ENCODE measurements around the gene CDC7. TPM values are rescaled to one million over a fixed set of nuclear protein-coding genes. Genes with fewer than 3 reads are reported as not detected.

CDC7 gene
- polyA plus RNA-seq, 2 of the 4 experiments (the other 2 are of a cell fraction) = 10.1 to 16.8 TPM

DNA sequence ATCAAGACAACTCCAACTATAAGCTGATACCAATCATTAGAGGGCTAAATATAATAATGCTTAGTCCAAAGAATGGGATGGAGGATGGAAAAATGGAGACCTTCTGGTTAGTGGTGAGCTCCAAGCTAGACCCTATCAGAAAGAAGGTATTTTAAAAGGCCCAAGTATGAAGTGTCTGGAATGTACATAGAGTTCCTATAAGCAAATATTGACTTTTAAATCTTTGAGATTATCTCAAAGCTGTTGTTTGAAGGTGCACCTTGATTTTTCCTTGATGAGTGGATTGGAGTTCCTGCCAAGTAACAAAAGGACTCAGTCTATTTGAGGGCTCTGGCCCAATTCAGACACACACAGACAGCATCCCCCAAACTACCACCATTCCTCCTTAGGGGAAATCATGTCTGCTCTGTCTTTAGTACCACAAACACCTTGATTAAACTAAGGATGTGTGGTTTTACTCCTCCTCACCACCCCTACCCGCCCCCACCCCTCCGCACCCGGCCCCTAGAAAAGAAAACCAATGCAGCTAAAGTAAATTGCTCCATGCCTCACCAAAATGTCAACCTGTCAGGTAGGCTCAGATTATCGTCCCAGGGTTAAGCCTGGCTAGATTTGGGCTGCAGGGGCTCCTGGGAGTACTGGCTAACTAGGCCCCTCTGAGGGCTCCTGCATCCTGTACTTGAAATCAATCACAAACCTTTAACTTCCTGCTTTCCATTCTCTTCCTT, 59.4 kb downstream of the CDC7 start:
- Histone ChIP-seq H3K9me3 (0 out of 3 replicates have a peak, but pooled peaks cover 3% of the 10 kb centered on the region), H3K4me1 (peaks cover 22% of the 10 kb centered on the region; the same call in 2 of the 3 replicates), H3K27ac (no peak overlapping the region; a peak in 1 of 6 replicates), H3K4me3 (no peak overlapping the region), H3K4me2 (peak overlapping the region; percentile 11; the same call in 1 of the 3 replicates)
- DNase-seq (ENCODE audit: low read depth in 1 of 2, low spot score in 1 of 2) (no peak), FAIRE-seq (no peak), ATAC-seq (peak in 1 of 2 experiments; percentile 24; a peak in 1 of 6 replicates)
- 88% methylated on average over 1 of the region's 4 CpGs for WGBS (ENCODE audit: missing lambda C conversion rate)
- ChIA-PET CTCF (no interaction called here), POLR2A (interaction anchor here (0.7 kb wide), 1 partner anchor 11 kb away, joined by 3 read pairs; no protein-coding TSS in a partner anchor)
- TF ChIP-seq NPAS2 (CRISPR knock-in tag; IDR thresholded peaks at IDR 0.05; ENCODE audit: borderline replicate concordance) (no peak), KDM1A (IDR thresholded peaks at IDR 0.05; ENCODE audit: low read depth) (no peak), PHF8 (IDR thresholded peaks at IDR 0.05; ENCODE audit: borderline replicate concordance, low read depth) (no peak), FOSL2 (IDR thresholded peaks at IDR 0.05) (no peak), FOSL2 (CRISPR knock-in tag; IDR thresholded peaks at IDR 0.05) (no peak), POLR2AphosphoS2 (conservative IDR thresholded peaks at IDR 0.05; ENCODE audit: low read length) (no peak), NFE2L2 (conservative IDR thresholded peaks at IDR 0.05; ENCODE audit: low read length) (no peak), MAFK (IDR thresholded peaks at IDR 0.05; ENCODE audit: partially characterized antibody) (no peak), SREBF2 (IDR thresholded peaks at IDR 0.05) (no peak), JUNB (IDR thresholded peaks at IDR 0.05) (no peak), CHD2 (IDR thresholded peaks at IDR 0.05; ENCODE audit: low read length, partially characterized antibody) (no peak), ZNF302 (CRISPR knock-in tag; IDR thresholded peaks at IDR 0.05) (no peak), JUN (IDR thresholded peaks at IDR 0.05) (no peak)
- TF ChIP-seq, protein P1, sequence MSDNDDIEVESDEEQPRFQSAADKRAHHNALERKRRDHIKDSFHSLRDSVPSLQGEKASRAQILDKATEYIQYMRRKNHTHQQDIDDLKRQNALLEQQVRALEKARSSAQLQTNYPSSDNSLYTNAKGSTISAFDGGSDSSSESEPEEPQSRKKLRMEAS (IDR thresholded peaks at IDR 0.05) = no peak

DNA sequence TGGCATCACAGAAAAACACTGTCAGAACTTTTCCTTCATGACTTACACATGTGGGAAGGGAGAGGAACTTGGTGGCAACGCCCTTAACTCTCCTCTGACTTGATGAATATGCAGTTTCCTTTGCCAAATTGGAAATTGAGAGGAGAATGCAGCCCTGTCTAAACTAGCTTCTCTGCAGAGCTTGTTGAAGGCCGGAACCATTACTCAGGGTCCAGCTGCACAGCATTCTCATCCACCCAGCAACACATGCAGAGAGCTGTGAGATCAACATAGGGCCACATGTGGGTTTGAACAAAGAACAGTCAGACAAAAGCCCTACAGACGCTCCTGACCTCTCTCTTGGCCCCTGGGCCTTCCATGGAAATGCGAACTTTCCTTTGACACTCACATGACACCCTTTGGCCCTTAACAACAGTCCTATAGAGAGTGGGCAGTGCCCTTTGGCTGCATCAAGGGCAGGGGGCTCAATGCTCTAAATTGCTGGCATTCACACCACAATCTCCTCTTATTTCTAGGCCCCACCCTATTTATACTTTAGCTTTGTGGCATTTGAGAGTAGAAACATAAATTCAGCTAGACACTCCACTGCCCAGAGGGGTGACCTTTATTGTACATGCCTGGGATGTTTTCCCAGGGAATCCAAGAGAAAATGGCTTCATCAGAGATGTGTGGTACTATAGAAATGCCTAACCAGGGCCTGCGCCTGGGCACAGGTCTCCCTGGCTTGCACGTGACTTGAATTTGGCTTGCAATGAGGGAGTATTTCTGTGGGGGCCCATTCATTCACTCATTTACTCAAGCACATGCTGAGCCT, 64.4 kb downstream of the CDC7 start:
- ATAC-seq (no peak), DNase-seq (ENCODE audit: low read depth in 1 of 2, low spot score in 1 of 2) (no peak), FAIRE-seq (no peak)
- ChIA-PET POLR2A (no interaction called here), CTCF (interaction anchor here (1.5 kb wide), 1 partner anchor 10 kb away, joined by 8 read pairs; no protein-coding TSS in a partner anchor)
- H3K4me1 ChIP-seq = peaks cover 12% of the 10 kb centered on the region
- 0 out of 3 replicates have a peak, but pooled peaks cover 3% of the 10 kb centered on the region for H3K9me3 ChIP-seq
- no peak overlapping the region for H3K4me2 ChIP-seq
- 92% methylated on average over 6 of the region's 6 CpGs for WGBS (ENCODE audit: missing lambda C conversion rate)
- H3K27ac ChIP-seq = no peak overlapping the region
- TF ChIP-seq CBX2 (IDR thresholded peaks at IDR 0.05; ENCODE audit: borderline replicate concordance, low read depth) (no peak), MYC (IDR thresholded peaks at IDR 0.05; ENCODE audit: borderline replicate concordance, low read length) (no peak), RAD21 (conservative IDR thresholded peaks at IDR 0.05 in 1 of 2, IDR thresholded peaks at IDR 0.05 in 1 of 2) (no peak), FOSL2 (IDR thresholded peaks at IDR 0.05) (no peak), FOSL2 (CRISPR knock-in tag; IDR thresholded peaks at IDR 0.05) (no peak)
- no peak overlapping the region for H3K4me3 ChIP-seq

DNA sequence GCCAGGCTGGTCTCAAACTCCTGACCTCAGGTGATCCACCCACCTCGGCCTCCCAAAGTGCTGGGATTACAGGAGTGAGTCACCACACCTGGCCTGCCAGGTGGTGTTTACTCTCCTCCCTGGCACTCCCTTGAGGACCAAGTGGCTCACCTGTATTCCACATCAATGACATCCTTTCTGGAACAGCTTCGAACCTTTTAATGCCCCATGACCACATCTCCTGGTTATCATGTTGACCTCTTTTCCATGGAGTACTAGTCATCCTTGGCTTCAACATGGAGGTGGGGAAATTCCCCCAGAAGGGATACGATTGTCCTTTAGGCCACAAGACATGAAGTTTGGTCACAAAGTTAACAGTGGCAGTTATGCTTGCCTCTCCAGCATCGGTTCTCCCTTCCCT, 66.9 kb downstream of the CDC7 start:
- Histone ChIP-seq H3K9me3 (0 out of 3 replicates have a peak, but pooled peaks cover 3% of the 10 kb centered on the region), H3K27ac (no peak overlapping the region), H3K4me1 (peaks cover 10% of the 10 kb centered on the region), H3K4me3 (no peak overlapping the region), H3K4me2 (no peak overlapping the region)
- ATAC-seq (no peak), FAIRE-seq (no peak), DNase-seq (ENCODE audit: low read depth in 1 of 2, low spot score in 1 of 2) (no peak)
- POLR2A ChIA-PET = no interaction called here
- WGBS (ENCODE audit: missing lambda C conversion rate) = 84% methylated on average over 4 of the region's 4 CpGs
- CTCF ChIA-PET = interaction anchor here (1.2 kb wide), 1 partner anchor 14 kb away, joined by 3 read pairs; no protein-coding TSS in a partner anchor
- TF ChIP-seq EP300 (IDR thresholded peaks at IDR 0.05) (no peak), JUNB (IDR thresholded peaks at IDR 0.05) (no peak), RARB (CRISPR knock-in tag; IDR thresholded peaks at IDR 0.05) (no peak), FOSL2 (IDR thresholded peaks at IDR 0.05) (no peak), FOSL2 (CRISPR knock-in tag; IDR thresholded peaks at IDR 0.05) (no peak), ZFP36 (IDR thresholded peaks at IDR 0.05; ENCODE audit: borderline replicate concordance, partially characterized antibody) (no peak), SREBF2 (IDR thresholded peaks at IDR 0.05) (no peak), HOXA7 (CRISPR knock-in tag; IDR thresholded peaks at IDR 0.05) (no peak), ZSCAN20 (CRISPR knock-in tag; IDR thresholded peaks at IDR 0.05) (no peak)
- TF ChIP-seq, protein P2, sequence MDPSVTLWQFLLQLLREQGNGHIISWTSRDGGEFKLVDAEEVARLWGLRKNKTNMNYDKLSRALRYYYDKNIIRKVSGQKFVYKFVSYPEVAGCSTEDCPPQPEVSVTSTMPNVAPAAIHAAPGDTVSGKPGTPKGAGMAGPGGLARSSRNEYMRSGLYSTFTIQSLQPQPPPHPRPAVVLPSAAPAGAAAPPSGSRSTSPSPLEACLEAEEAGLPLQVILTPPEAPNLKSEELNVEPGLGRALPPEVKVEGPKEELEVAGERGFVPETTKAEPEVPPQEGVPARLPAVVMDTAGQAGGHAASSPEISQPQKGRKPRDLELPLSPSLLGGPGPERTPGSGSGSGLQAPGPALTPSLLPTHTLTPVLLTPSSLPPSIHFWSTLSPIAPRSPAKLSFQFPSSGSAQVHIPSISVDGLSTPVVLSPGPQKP (IDR thresholded peaks at IDR 0.05; ENCODE audit: low read depth, low read length) = no peak
- TF ChIP-seq, protein P3, sequence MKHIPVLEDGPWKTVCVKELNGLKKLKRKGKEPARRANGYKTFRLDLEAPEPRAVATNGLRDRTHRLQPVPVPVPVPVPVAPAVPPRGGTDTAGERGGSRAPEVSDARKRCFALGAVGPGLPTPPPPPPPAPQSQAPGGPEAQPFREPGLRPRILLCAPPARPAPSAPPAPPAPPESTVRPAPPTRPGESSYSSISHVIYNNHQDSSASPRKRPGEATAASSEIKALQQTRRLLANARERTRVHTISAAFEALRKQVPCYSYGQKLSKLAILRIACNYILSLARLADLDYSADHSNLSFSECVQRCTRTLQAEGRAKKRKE (CRISPR knock-in tag; IDR thresholded peaks at IDR 0.05; ENCODE audit: low read depth) = no peak
- TF ChIP-seq, protein P4, sequence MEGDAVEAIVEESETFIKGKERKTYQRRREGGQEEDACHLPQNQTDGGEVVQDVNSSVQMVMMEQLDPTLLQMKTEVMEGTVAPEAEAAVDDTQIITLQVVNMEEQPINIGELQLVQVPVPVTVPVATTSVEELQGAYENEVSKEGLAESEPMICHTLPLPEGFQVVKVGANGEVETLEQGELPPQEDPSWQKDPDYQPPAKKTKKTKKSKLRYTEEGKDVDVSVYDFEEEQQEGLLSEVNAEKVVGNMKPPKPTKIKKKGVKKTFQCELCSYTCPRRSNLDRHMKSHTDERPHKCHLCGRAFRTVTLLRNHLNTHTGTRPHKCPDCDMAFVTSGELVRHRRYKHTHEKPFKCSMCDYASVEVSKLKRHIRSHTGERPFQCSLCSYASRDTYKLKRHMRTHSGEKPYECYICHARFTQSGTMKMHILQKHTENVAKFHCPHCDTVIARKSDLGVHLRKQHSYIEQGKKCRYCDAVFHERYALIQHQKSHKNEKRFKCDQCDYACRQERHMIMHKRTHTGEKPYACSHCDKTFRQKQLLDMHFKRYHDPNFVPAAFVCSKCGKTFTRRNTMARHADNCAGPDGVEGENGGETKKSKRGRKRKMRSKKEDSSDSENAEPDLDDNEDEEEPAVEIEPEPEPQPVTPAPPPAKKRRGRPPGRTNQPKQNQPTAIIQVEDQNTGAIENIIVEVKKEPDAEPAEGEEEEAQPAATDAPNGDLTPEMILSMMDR (IDR thresholded peaks at IDR 0.05) = no peak
- TF ChIP-seq, protein P5, sequence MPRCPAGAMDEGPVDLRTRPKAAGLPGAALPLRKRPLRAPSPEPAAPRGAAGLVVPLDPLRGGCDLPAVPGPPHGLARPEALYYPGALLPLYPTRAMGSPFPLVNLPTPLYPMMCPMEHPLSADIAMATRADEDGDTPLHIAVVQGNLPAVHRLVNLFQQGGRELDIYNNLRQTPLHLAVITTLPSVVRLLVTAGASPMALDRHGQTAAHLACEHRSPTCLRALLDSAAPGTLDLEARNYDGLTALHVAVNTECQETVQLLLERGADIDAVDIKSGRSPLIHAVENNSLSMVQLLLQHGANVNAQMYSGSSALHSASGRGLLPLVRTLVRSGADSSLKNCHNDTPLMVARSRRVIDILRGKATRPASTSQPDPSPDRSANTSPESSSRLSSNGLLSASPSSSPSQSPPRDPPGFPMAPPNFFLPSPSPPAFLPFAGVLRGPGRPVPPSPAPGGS (IDR thresholded peaks at IDR 0.05) = no peak
- TF ChIP-seq, protein P1 (IDR thresholded peaks at IDR 0.05) = no peak

Measured in A549 (cell line).